T-cell (primary cell): Measurements from ENCODE around the gene DYNC1H1. TPM values are rescaled to one million over a fixed set of nuclear protein-coding genes. Genes with fewer than 3 reads are reported as not detected.

Source experiments
- ATAC-seq, 4 experiments: fragments of 200-7000 bp in 3 of 4; fragments of 150-1000 bp in 1 of 4; cut with Tn5 transposase; replicated peaks in 1 of 4; 1 replicate in 3 of 4; 2 replicates in 1 of 4; pipeline ENCODE4 v1.10.0; 2021; ENCODE audit warnings: moderate library complexity in 3 of 4, mild to moderate bottlenecking in 2 of 4, moderate number of reproducible peaks in 1 of 4
- CTCF ChIA-PET, 2 donors: fragments of 300-600 bp; sonication (Branson Sonifier 250); formaldehyde crosslinking; loops; one replicate each; lab custom pipeline; 2022; ENCODE audit warnings: antibody characterized with exemption in 2 of 2; lab: Charles Lee
- POLR2A ChIA-PET, 2 donors: fragments of 300-600 bp; sonication (Branson Sonifier 250); formaldehyde crosslinking; loops; one replicate each; lab custom pipeline; 2022; ENCODE audit warnings: antibody characterized with exemption in 2 of 2; lab: Charles Lee
- DNase-seq, 35 experiments: peaks; one replicate each; pipeline versions ENCODE4 v3.0.0 to v3.0.0-alpha.2; 2013 to 2023
- H3K27ac ChIP-seq: one replicate; pipeline ENCODE4 v1.5.1; 2013; ENCODE audit warnings: low read length
- H3K27me3 ChIP-seq, 2 experiments: replicated peaks in 1 of 2; 1 replicate in 1 of 2; 2 replicates in 1 of 2; pipeline versions ENCODE4 v1.6.1 to v1.7.0; 2013; ENCODE audit warnings: low read length in 1 of 2, mixed read lengths in 1 of 2; ENCODE audit not compliant: control insufficient read depth in 2 of 2, insufficient read depth in 2 of 2; ENCODE audit errors: extremely low read depth in 1 of 2
- H3K36me3 ChIP-seq, 2 donors: 1 replicate in 1 of 2; 2 replicates in 1 of 2; pipeline versions ENCODE4 v1.6.1 to v1.7.0; 2013; ENCODE audit warnings: low read length in 1 of 2; ENCODE audit not compliant: control insufficient read depth in 2 of 2, insufficient read depth in 1 of 2; ENCODE audit errors: extremely low read depth in 1 of 2
- H3K4me1 ChIP-seq, 2 experiments: 1 replicate in 1 of 2; 2 replicates in 1 of 2; pipeline versions ENCODE4 v1.6.1 to v1.7.0; 2013; ENCODE audit warnings: low read length in 2 of 2, mixed read lengths in 1 of 2; ENCODE audit not compliant: insufficient read depth in 2 of 2, control insufficient read depth in 1 of 2; ENCODE audit errors: extremely low read depth in 1 of 2
- H3K4me3 ChIP-seq, 2 donors: 1 replicate in 1 of 2; 2 replicates in 1 of 2; pipeline versions ENCODE4 v1.5.1 to v1.7.0; 2013; ENCODE audit warnings: mild to moderate bottlenecking in 2 of 2, low read length in 1 of 2, moderate library complexity in 1 of 2; ENCODE audit not compliant: control insufficient read depth in 1 of 2; ENCODE audit errors: extremely low read depth in 1 of 2
- H3K9me3 ChIP-seq: 2 replicates; pipeline ENCODE4 v1.7.0; 2013
- H3K27ac Mint-ChIP-seq, 2 donors: one replicate each; pipeline ENCODE4 v1.8.0; 2020 to 2021; ENCODE audit warnings: mild to moderate bottlenecking in 2 of 2, mixed read lengths in 2 of 2
- H3K27me3 Mint-ChIP-seq, 2 donors: one replicate each; pipeline ENCODE4 v1.8.0; 2021 to 2022; ENCODE audit warnings: mixed read lengths in 2 of 2
- H3K36me3 Mint-ChIP-seq: one replicate; pipeline ENCODE4 v1.8.0; 2021; ENCODE audit warnings: mixed read lengths
- H3K4me1 Mint-ChIP-seq, 3 donors: one replicate each; pipeline ENCODE4 v1.8.0; 2020 to 2022; ENCODE audit warnings: mixed read lengths in 3 of 3, mild to moderate bottlenecking in 1 of 3
- H3K4me3 Mint-ChIP-seq, 3 donors: one replicate each; pipeline ENCODE4 v1.8.0; 2020 to 2022; ENCODE audit warnings: mild to moderate bottlenecking in 3 of 3, mixed read lengths in 3 of 3, moderate library complexity in 3 of 3
- H3K9me3 Mint-ChIP-seq, 3 donors: one replicate each; pipeline ENCODE4 v1.8.0; 2020 to 2022; ENCODE audit warnings: mixed read lengths in 3 of 3
- WGBS: methylation state at CpG from one replicate; pipeline ENCODE4 v1.1.5; 2013; ENCODE audit warnings: missing lambda C conversion rate; ENCODE audit not compliant: insufficient coverage; 5-methylcytosine and 5-hydroxymethylcytosine counted together
- total RNA-seq, 35 experiments: library from RNA in 6 of 35; stranded (reverse) in 6 of 35; fragments of 120-200 nt in 1 of 35; gene quantifications; one replicate each; pipeline versions ENCODE4 v1.2.1 to v1.2.4 and lab custom pipeline; 2013 to 2026

Gene DYNC1H1
- total RNA-seq, 5 donors from 2014 or later (not counting 1 experiment from before 2014, with no cell fraction given) = 271 to 310 (median 279) TPM

- CTCF ChIA-PET = interaction anchor here in 1 of 2 donors (0.6 kb wide), 1 partner anchor 60 kb away, joined by 4 read pairs; no protein-coding TSS in a partner anchor
- H3K9me3 ChIP-seq = no peaks in the 10 kb centered on the region
- Mint-ChIP-seq H3K36me3 (peaks cover 61% of the 10 kb centered on the region), H3K9me3 (no peaks in the 10 kb centered on the region), H3K27ac (peak overlapping the region; percentile 96 to 97), H3K4me3 (peak overlapping the region; percentile 85 to 97 (median 94)), H3K4me1 (peaks cover 70 to 79% (median 75%) of the 10 kb centered on the region in 3 donors), H3K27me3 (no peaks in the 10 kb centered on the region)
- H3K4me1 ChIP-seq = peaks cover 26 to 47% of the 10 kb centered on the region in 2 experiments
- POLR2A ChIA-PET = no interaction called here
- DNase-seq = no peak
- WGBS = 54% methylated on average over 5 of the region's 6 CpGs
- H3K36me3 ChIP-seq = peaks cover 10 to 59% of the 10 kb centered on the region in 2 donors
- H3K27ac ChIP-seq = peak overlapping the region; percentile 86
- H3K27me3 ChIP-seq = no peaks in the 10 kb centered on the region
- H3K4me3 ChIP-seq = no peak overlapping the region
- ATAC-seq = no peak
Observed at GRCh38 chr14:102084931-102085330, 120.6 kb downstream of the DYNC1H1 start.

- Mint-ChIP-seq H3K4me1 (peaks cover 73 to 81% (median 78%) of the 10 kb centered on the region in 3 donors), H3K36me3 (peaks cover 55% of the 10 kb centered on the region), H3K27me3 (no peaks in the 10 kb centered on the region), H3K4me3 (peak overlapping the region; percentile 85 to 97 (median 94)), H3K27ac (peak overlapping the region; percentile 96 to 97), H3K9me3 (no peaks in the 10 kb centered on the region)
- peaks cover 9 to 53% of the 10 kb centered on the region in 2 donors for H3K36me3 ChIP-seq
- H3K4me1 ChIP-seq = peaks cover 26 to 47% of the 10 kb centered on the region in 2 experiments
- peak overlapping the region; percentile 64 to 71 for H3K4me3 ChIP-seq
- ATAC-seq (no peak), DNase-seq (no peak)
- ChIA-PET POLR2A (interaction anchor here in 1 of 2 donors (0.6 kb wide), 1 partner anchor 22 kb away, joined by 5 read pairs; no protein-coding TSS in a partner anchor), CTCF (interaction anchor here in 1 of 2 donors (0.6 to 1.2 kb wide), 2 partner anchors 18 to 59 kb away, joined by 4 to 6 read pairs; no protein-coding TSS in a partner anchor)
- H3K27me3 ChIP-seq = no peaks in the 10 kb centered on the region
- WGBS = 30% methylated on average over 7 of the region's 10 CpGs
- no peaks in the 10 kb centered on the region for H3K9me3 ChIP-seq
- peak overlapping the region; percentile 86 for H3K27ac ChIP-seq
Observed at GRCh38 chr14:102085488-102085887, 121.1 kb downstream of the DYNC1H1 start.

- Mint-ChIP-seq H3K4me3 (peak overlapping the region; percentile 85 to 97 (median 94)), H3K4me1 (peaks cover 69 to 74% (median 72%) of the 10 kb centered on the region in 3 donors), H3K9me3 (no peaks in the 10 kb centered on the region), H3K36me3 (peaks cover 49% of the 10 kb centered on the region), H3K27ac (peak overlapping the region; percentile 96 to 97), H3K27me3 (no peaks in the 10 kb centered on the region)
- peak; percentile 56 to 62 (median 60) for ATAC-seq
- WGBS = under 1% methylated on average over 41 of the region's 49 CpGs
- peak in 34 of 35 experiments; percentile 48 to 87 (median 66) for DNase-seq
- ChIA-PET CTCF (interaction anchor here in 1 of 2 donors (1.2 kb wide), 1 partner anchor 19 kb away, joined by 6 read pairs; no protein-coding TSS in a partner anchor), POLR2A (interaction anchor here in 1 of 2 donors (0.6 to 0.7 kb wide), 2 partner anchors 11 to 23 kb away, joined by 4 to 5 read pairs; no protein-coding TSS in a partner anchor)
- peak overlapping the region; percentile 96 for H3K27ac ChIP-seq
- peak overlapping the region; percentile 64 to 71 for H3K4me3 ChIP-seq
- no peaks in the 10 kb centered on the region for H3K9me3 ChIP-seq
- no peaks in the 10 kb centered on the region for H3K27me3 ChIP-seq
- H3K36me3 ChIP-seq = peaks cover 5 to 47% of the 10 kb centered on the region in 2 donors
- H3K4me1 ChIP-seq = peaks cover 26 to 47% of the 10 kb centered on the region in 2 experiments
Observed at GRCh38 chr14:102085948-102086708, 121.8 kb downstream of the DYNC1H1 start.

GRCh38 chr14:102086709-102086971 lies 122.3 kb downstream of the DYNC1H1 start:
- H3K9me3 Mint-ChIP-seq = no peaks in the 10 kb centered on the region
- H3K27me3 Mint-ChIP-seq = no peaks in the 10 kb centered on the region
- POLR2A ChIA-PET = interaction anchor here in 1 of 2 donors (0.7 kb wide), 1 partner anchor 11 kb away, joined by 4 read pairs; no protein-coding TSS in a partner anchor
- under 1% methylated on average over 32 of the region's 32 CpGs for WGBS
- peak overlapping the region; percentile 81 to 85 (median 84) for H3K4me3 Mint-ChIP-seq
- Histone ChIP-seq H3K4me3 (peak overlapping the region; percentile 64 to 71), H3K9me3 (no peaks in the 10 kb centered on the region), H3K36me3 (peaks cover 5 to 42% of the 10 kb centered on the region in 2 donors), H3K27me3 (no peaks in the 10 kb centered on the region), H3K27ac (peak overlapping the region; percentile 96), H3K4me1 (peaks cover 22 to 47% of the 10 kb centered on the region in 2 experiments)
- ATAC-seq = peak in 2 of 4 experiments; percentile 29 to 37
- CTCF ChIA-PET = no interaction called here
- H3K4me1 Mint-ChIP-seq = peaks cover 65 to 69% (median 68%) of the 10 kb centered on the region in 3 donors
- peaks cover 44% of the 10 kb centered on the region for H3K36me3 Mint-ChIP-seq
- peak overlapping the region; percentile 91 to 93 for H3K27ac Mint-ChIP-seq
- DNase-seq = no peak

- Mint-ChIP-seq H3K27ac (peak within 1 kb of the TSS; percentile 96 to 97), H3K4me1 (peaks cover 60 to 64% (median 63%) of the 10 kb centered on the region in 3 donors), H3K4me3 (peak within 1 kb of the TSS; percentile 85 to 97 (median 94)), H3K27me3 (no peaks in the 10 kb centered on the region), H3K36me3 (peaks cover 38% of the 10 kb centered on the region), H3K9me3 (no peaks in the 10 kb centered on the region)
- under 1% methylated on average over 93 of the region's 106 CpGs for WGBS
- Histone ChIP-seq H3K27ac (peak within 1 kb of the TSS; percentile 96), H3K36me3 (peaks cover 5 to 37% of the 10 kb centered on the region in 2 donors), H3K9me3 (no peaks in the 10 kb centered on the region), H3K4me3 (peak within 1 kb of the TSS; percentile 64 to 92), H3K27me3 (no peaks in the 10 kb centered on the region), H3K4me1 (peaks cover 22 to 47% of the 10 kb centered on the region in 2 experiments)
- peak; percentile 81 to 84 (median 82) for ATAC-seq
- ChIA-PET POLR2A (no interaction called here), CTCF (interaction anchor here in 1 of 2 donors (0.6 kb wide), 1 partner anchor 9 kb away, joined by 3 read pairs; no protein-coding TSS in a partner anchor)
- DNase-seq = peak; percentile 86 to 97 (median 91)
Observed at GRCh38 chr14:102086972-102087761, 122.8 kb downstream of the DYNC1H1 start, which contains the start of gene HSP90AA1. Gene HSP90AA1, minus strand, starts transcription at chr14:102087044. Its CDS starts 666 bp downstream, at chr14:102086378.
